Measurements from ENCODE around the gene CEP55. TPM values are rescaled to one million over a fixed set of nuclear protein-coding genes. Genes with fewer than 3 reads are reported as not detected.

The CEP55 gene
- total and polyA plus RNA-seq, 10 of the 15 experiments (the other 5 are each of a cell fraction or from before 2014, with no cell fraction given): 14.6 to 83.6 (median 52.0) TPM

DNA sequence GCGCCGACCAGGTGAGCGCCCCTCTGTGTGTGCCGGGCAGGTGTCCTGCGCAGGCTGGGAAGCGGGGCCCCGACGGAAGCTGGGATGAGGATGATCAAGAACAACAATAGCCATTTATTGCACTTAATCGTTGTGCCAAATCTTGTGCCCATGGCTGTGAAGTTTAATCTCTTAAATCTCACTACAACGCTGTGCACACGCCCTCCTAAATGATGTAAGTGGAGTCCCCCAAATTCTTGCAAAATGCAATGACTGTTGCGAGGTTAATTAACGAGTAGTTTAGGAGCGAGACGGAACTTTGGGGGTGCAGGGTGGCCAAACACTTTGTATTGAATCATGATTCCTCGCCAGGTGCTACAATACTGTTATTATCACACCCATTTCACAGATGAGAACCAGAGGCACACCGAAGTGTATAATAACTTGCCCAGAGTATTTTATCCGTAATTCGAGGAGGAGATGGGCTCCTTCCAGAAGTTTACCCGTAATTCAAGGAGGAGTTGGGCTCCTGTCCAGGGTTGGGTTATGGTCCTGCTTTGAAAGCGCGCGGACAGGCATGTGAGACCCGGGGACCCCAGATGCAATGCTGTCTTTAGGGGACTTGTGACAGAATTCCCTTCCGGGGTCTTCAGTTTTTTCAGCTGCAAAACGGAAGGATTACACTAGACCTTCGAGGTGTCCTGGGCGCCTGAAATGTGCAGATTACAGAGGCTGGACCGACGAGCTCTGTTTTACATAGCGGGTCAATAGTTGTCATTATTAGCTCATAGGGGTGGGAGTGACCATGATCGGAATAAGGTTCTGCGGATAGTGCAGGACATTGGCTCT, 71.1 kb downstream of the CEP55 start:
- no peak overlapping the region for H3K4me3 ChIP-seq
- no peaks in the 10 kb centered on the region for H3K4me1 ChIP-seq (ENCODE audit: control insufficient read depth, insufficient read depth, low read length)
- no peak overlapping the region for H2AFZ ChIP-seq (ENCODE audit: control insufficient read depth, low read depth, low read length)
- ChIA-PET POLR2A (interaction anchor here (0.6 kb wide), 1 partner anchor 15 kb away, joined by 6 read pairs; no protein-coding TSS in a partner anchor), RAD21 (ENCODE audit: unreplicated experiment) (no interaction called here), SMC1A (ENCODE audit: uncharacterized antibody, unreplicated experiment) (no interaction called here), CTCF (no interaction called here)
- ATAC-seq (no peak), DNase-seq (ENCODE audit: low read depth, low spot score) (no peak), FAIRE-seq (no peak)
- H3K27me3 ChIP-seq (replicated peaks in 1 of 2; ENCODE audit: control insufficient read depth in 2 of 2, insufficient read depth in 2 of 2, low read length in 1 of 2): peaks cover 3 to 7% of the 10 kb centered on the region in 2 experiments
- no TSS peak for BruUV-seq (replicated peaks)
- WGBS (ENCODE audit: insufficient coverage, insufficient replicate concordance, low lambda C conversion rate, missing lambda C conversion rate): 28% methylated on average over 33 of the region's 33 CpGs
- no peak overlapping the region for H3K27ac ChIP-seq (ENCODE audit: control insufficient read depth, insufficient read depth)
- H4K20me1 ChIP-seq (ENCODE audit: control insufficient read depth, insufficient read depth): no peaks in the 10 kb centered on the region
- no peak overlapping the region for H3K9ac ChIP-seq (ENCODE audit: control insufficient read depth, insufficient read depth, low read length)
- H3K4me2 ChIP-seq (ENCODE audit: control insufficient read depth, insufficient read depth): no peak overlapping the region
- in situ Hi-C loops (cut with MboI) (no loop called here), intact Hi-C loops (cut with micrococcal nuclease; ENCODE audit: unreplicated experiment) (no loop called here)
- H3K9me3 ChIP-seq (replicated peaks; ENCODE audit: control insufficient read depth, insufficient read depth, low read length): no peaks in the 10 kb centered on the region
- H3K79me2 ChIP-seq (ENCODE audit: control insufficient read depth, insufficient read depth, low read length): no peaks in the 10 kb centered on the region
- H3K36me3 ChIP-seq (ENCODE audit: control insufficient read depth in 2 of 2, insufficient read depth in 2 of 2, low read length in 1 of 2): no peaks in the 10 kb centered on the region
- TF ChIP-seq IKZF2 (IDR thresholded peaks at IDR 0.05) (no peak), CBFB (IDR thresholded peaks at IDR 0.05; ENCODE audit: low read depth) (no peak), CBX3 (IDR thresholded peaks at IDR 0.05; ENCODE audit: borderline replicate concordance, low read depth) (no peak), HDAC6 (IDR thresholded peaks at IDR 0.05; ENCODE audit: unreplicated experiment) (no peak), FOS (IDR thresholded peaks at IDR 0.05; ENCODE audit: borderline replicate concordance, extremely low read depth, insufficient read length) (no peak), RFX5 (IDR thresholded peaks at IDR 0.05; ENCODE audit: low read depth, low read length) (no peak), MYC (IDR thresholded peaks at IDR 0.05; ENCODE audit: insufficient read depth, insufficient read length, insufficient replicate concordance, low read length, severe bottlenecking) (no peak), IRF4 (IDR thresholded peaks at IDR 0.05; ENCODE audit: low read depth, low read length) (no peak), MTA2 (IDR thresholded peaks at IDR 0.05; ENCODE audit: low read depth) (no peak), RUNX3 (IDR thresholded peaks at IDR 0.05; ENCODE audit: low read length) (no peak), ZNF384 (IDR thresholded peaks at IDR 0.05; ENCODE audit: borderline replicate concordance, low read depth, low read length) (no peak), FOXK2 (IDR thresholded peaks at IDR 0.05) (no peak)
- TF ChIP-seq, protein P1, sequence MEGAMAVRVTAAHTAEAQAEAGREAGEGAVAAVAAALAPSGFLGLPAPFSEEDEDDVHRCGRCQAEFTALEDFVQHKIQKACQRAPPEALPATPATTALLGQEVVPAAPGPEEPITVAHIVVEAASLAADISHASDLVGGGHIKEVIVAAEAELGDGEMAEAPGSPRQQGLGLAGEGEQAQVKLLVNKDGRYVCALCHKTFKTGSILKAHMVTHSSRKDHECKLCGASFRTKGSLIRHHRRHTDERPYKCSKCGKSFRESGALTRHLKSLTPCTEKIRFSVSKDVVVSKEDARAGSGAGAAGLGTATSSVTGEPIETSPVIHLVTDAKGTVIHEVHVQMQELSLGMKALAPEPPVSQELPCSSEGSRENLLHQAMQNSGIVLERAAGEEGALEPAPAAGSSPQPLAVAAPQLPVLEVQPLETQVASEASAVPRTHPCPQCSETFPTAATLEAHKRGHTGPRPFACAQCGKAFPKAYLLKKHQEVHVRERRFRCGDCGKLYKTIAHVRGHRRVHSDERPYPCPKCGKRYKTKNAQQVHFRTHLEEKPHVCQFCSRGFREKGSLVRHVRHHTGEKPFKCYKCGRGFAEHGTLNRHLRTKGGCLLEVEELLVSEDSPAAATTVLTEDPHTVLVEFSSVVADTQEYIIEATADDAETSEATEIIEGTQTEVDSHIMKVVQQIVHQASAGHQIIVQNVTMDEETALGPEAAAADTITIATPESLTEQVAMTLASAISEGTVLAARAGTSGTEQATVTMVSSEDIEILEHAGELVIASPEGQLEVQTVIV (IDR thresholded peaks at IDR 0.05; ENCODE audit: borderline replicate concordance, partially characterized antibody): no peak
- TF ChIP-seq, protein P2, sequence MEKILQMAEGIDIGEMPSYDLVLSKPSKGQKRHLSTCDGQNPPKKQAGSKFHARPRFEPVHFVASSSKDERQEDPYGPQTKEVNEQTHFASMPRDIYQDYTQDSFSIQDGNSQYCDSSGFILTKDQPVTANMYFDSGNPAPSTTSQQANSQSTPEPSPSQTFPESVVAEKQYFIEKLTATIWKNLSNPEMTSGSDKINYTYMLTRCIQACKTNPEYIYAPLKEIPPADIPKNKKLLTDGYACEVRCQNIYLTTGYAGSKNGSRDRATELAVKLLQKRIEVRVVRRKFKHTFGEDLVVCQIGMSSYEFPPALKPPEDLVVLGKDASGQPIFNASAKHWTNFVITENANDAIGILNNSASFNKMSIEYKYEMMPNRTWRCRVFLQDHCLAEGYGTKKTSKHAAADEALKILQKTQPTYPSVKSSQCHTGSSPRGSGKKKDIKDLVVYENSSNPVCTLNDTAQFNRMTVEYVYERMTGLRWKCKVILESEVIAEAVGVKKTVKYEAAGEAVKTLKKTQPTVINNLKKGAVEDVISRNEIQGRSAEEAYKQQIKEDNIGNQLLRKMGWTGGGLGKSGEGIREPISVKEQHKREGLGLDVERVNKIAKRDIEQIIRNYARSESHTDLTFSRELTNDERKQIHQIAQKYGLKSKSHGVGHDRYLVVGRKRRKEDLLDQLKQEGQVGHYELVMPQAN (conservative IDR thresholded peaks at IDR 0.05): no peak
- TF ChIP-seq, protein P3, sequence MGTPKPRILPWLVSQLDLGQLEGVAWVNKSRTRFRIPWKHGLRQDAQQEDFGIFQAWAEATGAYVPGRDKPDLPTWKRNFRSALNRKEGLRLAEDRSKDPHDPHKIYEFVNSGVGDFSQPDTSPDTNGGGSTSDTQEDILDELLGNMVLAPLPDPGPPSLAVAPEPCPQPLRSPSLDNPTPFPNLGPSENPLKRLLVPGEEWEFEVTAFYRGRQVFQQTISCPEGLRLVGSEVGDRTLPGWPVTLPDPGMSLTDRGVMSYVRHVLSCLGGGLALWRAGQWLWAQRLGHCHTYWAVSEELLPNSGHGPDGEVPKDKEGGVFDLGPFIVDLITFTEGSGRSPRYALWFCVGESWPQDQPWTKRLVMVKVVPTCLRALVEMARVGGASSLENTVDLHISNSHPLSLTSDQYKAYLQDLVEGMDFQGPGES (IDR thresholded peaks at IDR 0.05): no peak
- TF ChIP-seq, protein P4, sequence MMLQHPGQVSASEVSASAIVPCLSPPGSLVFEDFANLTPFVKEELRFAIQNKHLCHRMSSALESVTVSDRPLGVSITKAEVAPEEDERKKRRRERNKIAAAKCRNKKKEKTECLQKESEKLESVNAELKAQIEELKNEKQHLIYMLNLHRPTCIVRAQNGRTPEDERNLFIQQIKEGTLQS (IDR thresholded peaks at IDR 0.05; ENCODE audit: borderline replicate concordance, extremely low read depth, low read depth, low read length): no peak
- TF ChIP-seq, protein P5, sequence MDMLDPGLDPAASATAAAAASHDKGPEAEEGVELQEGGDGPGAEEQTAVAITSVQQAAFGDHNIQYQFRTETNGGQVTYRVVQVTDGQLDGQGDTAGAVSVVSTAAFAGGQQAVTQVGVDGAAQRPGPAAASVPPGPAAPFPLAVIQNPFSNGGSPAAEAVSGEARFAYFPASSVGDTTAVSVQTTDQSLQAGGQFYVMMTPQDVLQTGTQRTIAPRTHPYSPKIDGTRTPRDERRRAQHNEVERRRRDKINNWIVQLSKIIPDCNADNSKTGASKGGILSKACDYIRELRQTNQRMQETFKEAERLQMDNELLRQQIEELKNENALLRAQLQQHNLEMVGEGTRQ (IDR thresholded peaks at IDR 0.05; ENCODE audit: borderline replicate concordance, low read depth, low read length): no peak

All from GM12878 (cell line).